Naive thymus-derived CD4-positive, alpha-beta T cell (primary cell): ENCODE data around the gene NUP98. TPM values are rescaled to one million over a fixed set of nuclear protein-coding genes. Genes with fewer than 3 reads are reported as not detected.
"Not testable (repeated sequence)": the region's sequence is repeated elsewhere in the genome, so short reads cannot be mapped to it uniquely, and the experiment has no call there.

ENCODE experiments used
- ATAC-seq: fragments of 150-1000 bp; cut with Tn5 transposase; 2 replicates; pipeline ENCODE4 v1.10.0; 2021; ENCODE audit warnings: mild to moderate bottlenecking, moderate library complexity
- CTCF ChIA-PET: fragments of 350-600 bp; sonication (Branson Sonifier 250); formaldehyde crosslinking; loops from one replicate; lab custom pipeline; 2021; ENCODE audit warnings: antibody characterized with exemption; lab: Charles Lee
- POLR2A ChIA-PET: fragments of 350-600 bp; sonication (Branson Sonifier 250); formaldehyde crosslinking; loops from one replicate; lab custom pipeline; 2021; ENCODE audit warnings: antibody characterized with exemption, inconsistent platforms; lab: Charles Lee
- DNase-seq, 9 donors: peaks; one replicate each; pipeline versions ENCODE4 v3.0.0 to v3.0.0-alpha.2; 2020 to 2022; ENCODE audit warnings: mixed read lengths in 1 of 9
- H3K27ac ChIP-seq: one replicate; pipeline ENCODE4 v1.7.0; 2013; ENCODE audit warnings: mild to moderate bottlenecking, low read depth, low read length, moderate library complexity
- H3K27me3 ChIP-seq, 2 donors: one replicate each; pipeline ENCODE4 v1.7.0; 2013; ENCODE audit warnings: low read length in 2 of 2, mild to moderate bottlenecking in 2 of 2, moderate library complexity in 2 of 2; ENCODE audit not compliant: control insufficient read depth in 2 of 2, insufficient read depth in 2 of 2
- H3K36me3 ChIP-seq, 3 experiments: 1 replicate in 2 of 3; 2 replicates in 1 of 3; pipeline ENCODE4 v1.7.0; 2013; ENCODE audit warnings: low read length in 3 of 3, mild to moderate bottlenecking in 3 of 3, moderate library complexity in 1 of 3; ENCODE audit not compliant: insufficient read depth in 3 of 3, control insufficient read depth in 2 of 3
- H3K4me1 ChIP-seq, 2 donors: one replicate each; pipeline ENCODE4 v1.7.0; 2013; ENCODE audit warnings: low read length in 2 of 2, mild to moderate bottlenecking in 2 of 2, moderate library complexity in 1 of 2; ENCODE audit not compliant: control insufficient read depth in 2 of 2, insufficient read depth in 2 of 2
- H3K4me3 ChIP-seq: 2 replicates; pipeline ENCODE4 v1.7.0; 2013; ENCODE audit warnings: mild to moderate bottlenecking, low read length
- H3K9me3 ChIP-seq, 3 experiments: 1 replicate in 2 of 3; 2 replicates in 1 of 3; pipeline ENCODE4 v1.7.0; 2013; ENCODE audit warnings: low read length in 3 of 3; ENCODE audit not compliant: control insufficient read depth in 2 of 3
- H3K27ac Mint-ChIP-seq, 9 donors: one replicate each; pipeline ENCODE4 v1.8.0; 2020 to 2022; ENCODE audit warnings: mixed read lengths in 9 of 9, mild to moderate bottlenecking in 8 of 9, moderate library complexity in 5 of 9, inconsistent platforms in 2 of 9
- H3K27me3 Mint-ChIP-seq, 5 donors: one replicate each; pipeline ENCODE4 v1.8.0; 2021 to 2022; ENCODE audit warnings: mixed read lengths in 5 of 5, mild to moderate bottlenecking in 1 of 5
- H3K36me3 Mint-ChIP-seq, 5 donors: one replicate each; pipeline ENCODE4 v1.8.0; 2020 to 2022; ENCODE audit warnings: mixed read lengths in 5 of 5, mild to moderate bottlenecking in 3 of 5, inconsistent platforms in 1 of 5
- H3K4me1 Mint-ChIP-seq, 7 donors: one replicate each; pipeline ENCODE4 v1.8.0; 2020 to 2022; ENCODE audit warnings: mixed read lengths in 7 of 7, mild to moderate bottlenecking in 3 of 7, inconsistent platforms in 1 of 7
- H3K4me3 Mint-ChIP-seq, 10 donors: one replicate each; pipeline ENCODE4 v1.8.0; 2020 to 2022; ENCODE audit warnings: mild to moderate bottlenecking in 10 of 10, mixed read lengths in 10 of 10, moderate library complexity in 6 of 10, inconsistent platforms in 2 of 10
- H3K9me3 Mint-ChIP-seq, 11 donors: one replicate each; pipeline ENCODE4 v1.8.0; 2020 to 2022; ENCODE audit warnings: mixed read lengths in 11 of 11, mild to moderate bottlenecking in 4 of 11, inconsistent platforms in 1 of 11, moderate library complexity in 1 of 11
- intact Hi-C, 2 donors: fragments of 100-400 bp; cut with micrococcal nuclease; formaldehyde crosslinking; loops; one replicate each; pipeline ENCODE4 v1.15.1; 2023
- polyA plus RNA-seq, 2 donors: library from polyadenylated mRNA; unstranded; fragments of 300-500 nt; fragmentation: Illumina TruSeq; gene quantifications; one replicate each; pipeline ENCODE4 v1.2.3, GENCODE V29; 2021
- total RNA-seq, 6 experiments: library from RNA in 5 of 6; stranded (reverse) in 5 of 6; gene quantifications; 1 replicate in 5 of 6; 2 replicates in 1 of 6; pipeline ENCODE4 v1.2.3 and lab custom pipeline; 2021 to 2026

NUP98 gene
- total and polyA plus RNA-seq, 7 experiments from 2014 or later, result 45.0 to 137 (median 104) TPM

- H3K27ac Mint-ChIP-seq, H3K36me3 Mint-ChIP-seq, POLR2A ChIA-PET, H3K4me1 ChIP-seq, H3K4me3 ChIP-seq, H3K9me3 ChIP-seq, H3K27me3 ChIP-seq, CTCF ChIA-PET, H3K4me3 Mint-ChIP-seq, H3K9me3 Mint-ChIP-seq, intact Hi-C loops, ATAC-seq, H3K4me1 Mint-ChIP-seq, H3K27ac ChIP-seq, H3K36me3 ChIP-seq, DNase-seq: not testable (repeated sequence)
- H3K27me3 Mint-ChIP-seq, result peaks cover 40 to 65% (median 55%) of the 10 kb centered on the region in 5 donors
Measured at GRCh38 chr11:3649374-3649773, 148.0 kb downstream of the NUP98 start.

GRCh38 chr11:3648843-3649242 is 148.5 kb downstream of the NUP98 start:
- DNase-seq, H3K36me3 ChIP-seq, H3K27ac ChIP-seq, H3K4me1 ChIP-seq, H3K4me1 Mint-ChIP-seq, H3K9me3 ChIP-seq, H3K27me3 ChIP-seq, H3K4me3 ChIP-seq, intact Hi-C loops, H3K9me3 Mint-ChIP-seq, ATAC-seq, CTCF ChIA-PET, H3K36me3 Mint-ChIP-seq, POLR2A ChIA-PET, H3K4me3 Mint-ChIP-seq: not testable (repeated sequence)
- Mint-ChIP-seq H3K27ac (peak overlapping the region in 1 of 9 donors; percentile 20), H3K27me3 (peaks cover 45 to 68% (median 60%) of the 10 kb centered on the region in 5 donors)

- Histone ChIP-seq H3K9me3 (no peaks in the 10 kb centered on the region), H3K4me3 (no peak overlapping the region), H3K4me1 (peaks cover 7 to 11% of the 10 kb centered on the region in 2 donors), H3K27me3 (peaks cover 0 to 3% of the 10 kb centered on the region in 2 donors), H3K27ac (no peak overlapping the region), H3K36me3 (no peaks in the 10 kb centered on the region)
- Mint-ChIP-seq H3K9me3 (peaks cover 0 to 3% (median 0%) of the 10 kb centered on the region in 11 donors), H3K27ac (no peak overlapping the region), H3K4me1 (peaks cover 5 to 14% (median 8%) of the 10 kb centered on the region in 7 donors), H3K36me3 (peaks cover 0 to 5% (median 0%) of the 10 kb centered on the region in 5 donors), H3K27me3 (peaks cover 48 to 69% (median 63%) of the 10 kb centered on the region in 5 donors), H3K4me3 (no peak overlapping the region)
- POLR2A ChIA-PET, result no interaction called here
- ATAC-seq, result no peak
- CTCF ChIA-PET, result no interaction called here
- intact Hi-C loops, result no loop called here
- DNase-seq, result no peak
Measured at GRCh38 chr11:3645552-3645951, 151.8 kb downstream of the NUP98 start.

GRCh38 chr11:3644817-3645235 is 152.5 kb downstream of the NUP98 start, which contains the start of gene ART1:
ART1 (plus strand) TSS chr11:3645128; CDS start chr11:3659214, 14,086 bp downstream.
- H3K4me1 Mint-ChIP-seq, result peaks cover 5 to 14% (median 8%) of the 10 kb centered on the region in 7 donors
- Histone ChIP-seq H3K4me3 (no peak within 1 kb of the TSS), H3K27me3 (peaks cover 0 to 3% of the 10 kb centered on the region in 2 donors), H3K36me3 (no peaks in the 10 kb centered on the region), H3K27ac (no peak within 1 kb of the TSS), H3K9me3 (no peaks in the 10 kb centered on the region), H3K4me1 (peaks cover 7 to 11% of the 10 kb centered on the region in 2 donors)
- H3K9me3 Mint-ChIP-seq, result peaks cover 0 to 3% (median 0%) of the 10 kb centered on the region in 11 donors
- CTCF ChIA-PET, result no interaction called here
- ATAC-seq (no peak), DNase-seq (no peak)
- H3K36me3 Mint-ChIP-seq, result peaks cover 0 to 5% (median 0%) of the 10 kb centered on the region in 5 donors
- intact Hi-C loops, result no loop called here
- H3K27me3 Mint-ChIP-seq, result peaks cover 40 to 67% (median 61%) of the 10 kb centered on the region in 5 donors
- POLR2A ChIA-PET, result no interaction called here
- H3K27ac Mint-ChIP-seq, result no peak within 1 kb of the TSS
- peak within 1 kb of the TSS in 1 of 10 donors; percentile 17 for H3K4me3 Mint-ChIP-seq

GRCh38 chr11:3643102-3643546 is 154.2 kb downstream of the NUP98 start:
- H3K36me3 Mint-ChIP-seq, intact Hi-C loops, H3K27ac ChIP-seq, H3K9me3 Mint-ChIP-seq, DNase-seq, H3K36me3 ChIP-seq, POLR2A ChIA-PET, ATAC-seq, H3K9me3 ChIP-seq, H3K27me3 ChIP-seq, CTCF ChIA-PET: not testable (repeated sequence)
- H3K27ac Mint-ChIP-seq, result peak overlapping the region in 1 of 9 donors; percentile 9
- H3K4me3 Mint-ChIP-seq, result peak overlapping the region in 8 of 10 donors; percentile 79 to 85 (median 82)
- H3K27me3 Mint-ChIP-seq, result peaks cover 23 to 53% (median 44%) of the 10 kb centered on the region in 5 donors
- Histone ChIP-seq H3K4me3 (peak overlapping the region; percentile 57), H3K4me1 (peaks cover 7 to 11% of the 10 kb centered on the region in 2 donors)
- peaks cover 5 to 14% (median 8%) of the 10 kb centered on the region in 7 donors for H3K4me1 Mint-ChIP-seq

GRCh38 chr11:3642071-3642951 is 155.0 kb downstream of the NUP98 start:
- peaks cover 5 to 14% (median 8%) of the 10 kb centered on the region in 7 donors for H3K4me1 Mint-ChIP-seq
- Histone ChIP-seq H3K4me1 (peaks cover 7 to 11% of the 10 kb centered on the region in 2 donors), H3K36me3 (no peaks in the 10 kb centered on the region), H3K4me3 (peak overlapping the region; percentile 57), H3K27me3 (peaks cover 0 to 3% of the 10 kb centered on the region in 2 donors), H3K9me3 (no peaks in the 10 kb centered on the region), H3K27ac (no peak overlapping the region)
- intact Hi-C loops, result no loop called here
- DNase-seq (peak; percentile 50 to 81 (median 68)), ATAC-seq (peak; percentile 97)
- peak overlapping the region; percentile 63 to 85 (median 82) for H3K4me3 Mint-ChIP-seq
- POLR2A ChIA-PET, result no interaction called here
- H3K27me3 Mint-ChIP-seq, result peaks cover 21 to 50% (median 40%) of the 10 kb centered on the region in 5 donors
- H3K9me3 Mint-ChIP-seq, result peaks cover 0 to 5% (median 0%) of the 10 kb centered on the region in 11 donors
- H3K27ac Mint-ChIP-seq, result peak overlapping the region in 2 of 9 donors; percentile 9 to 39
- CTCF ChIA-PET, result no interaction called here
- H3K36me3 Mint-ChIP-seq, result peaks cover 0 to 5% (median 0%) of the 10 kb centered on the region in 5 donors
